Measurements from ENCODE around the gene IL2RA. TPM values are rescaled to one million over a fixed set of nuclear protein-coding genes. Genes with fewer than 3 reads are reported as not detected.

The IL2RA gene
- total RNA-seq, 1 experiment from 2014 or later, result 0.59 TPM

DNA sequence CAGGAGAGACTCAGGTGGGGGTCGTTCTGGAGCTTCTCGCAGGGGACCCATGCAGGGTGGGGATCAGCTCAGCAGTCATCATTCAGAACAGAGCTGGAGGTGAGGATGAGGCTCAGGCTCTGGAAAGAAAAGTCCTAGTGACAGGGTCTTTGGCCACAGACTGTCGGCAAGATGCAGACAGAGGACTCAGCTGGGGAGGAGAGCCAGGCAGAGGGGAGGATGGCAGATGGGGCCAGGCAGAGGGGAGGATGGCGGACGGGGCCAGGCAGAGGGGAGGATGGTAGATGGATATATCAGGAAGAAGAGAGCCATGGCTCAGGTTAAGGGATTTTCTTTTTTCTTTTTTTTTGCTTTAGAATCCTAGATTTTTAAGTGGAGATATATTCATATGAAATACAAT, 77.1 kb downstream of the IL2RA start (continued):
- TF ChIP-seq FOSL1 (IDR thresholded peaks at IDR 0.05; ENCODE audit: low read depth) (no peak), ZFX (IDR thresholded peaks at IDR 0.05) (no peak)

DNA sequence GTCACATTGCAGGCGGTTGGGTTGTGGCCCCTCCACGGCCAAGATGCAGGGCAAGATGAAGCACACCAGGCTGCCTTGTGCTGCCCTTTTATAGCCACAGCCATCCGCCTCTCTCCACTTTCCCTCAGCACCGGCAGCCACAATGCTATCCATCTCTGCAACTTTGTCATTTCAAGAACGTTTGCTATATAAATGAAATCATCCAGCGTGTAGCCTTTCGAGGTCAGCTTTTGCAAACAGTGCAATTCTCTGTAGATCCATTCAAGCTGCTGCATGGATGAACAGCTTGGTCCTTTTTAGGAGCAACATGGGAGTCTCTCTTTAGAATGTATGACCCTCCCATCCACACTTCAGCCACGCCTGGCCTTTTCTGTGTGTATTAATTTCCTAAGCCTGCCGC, 78.4 kb downstream of the IL2RA start:
- peaks cover 0 to 3% of the 10 kb centered on the region in 2 experiments; a peak in 2 of 4 replicates for H3K4me1 ChIP-seq (ENCODE audit: control insufficient read depth in 1 of 2, insufficient read depth in 2 of 2, low read length in 2 of 2)
- no peaks in the 10 kb centered on the region for H3K9me2 ChIP-seq (ENCODE audit: insufficient read depth)
- H3K9ac ChIP-seq (ENCODE audit: low read length), result no peak overlapping the region
- no peak overlapping the region for H3K4me3 ChIP-seq (replicated peaks in 1 of 2; ENCODE audit: low read depth in 1 of 2, low read length in 2 of 2)
- DNase-seq (ENCODE audit: low read depth, low spot score) (no peak), ATAC-seq (no peak)
- intact Hi-C loops (cut with micrococcal nuclease), result no loop called here
- RAD21 ChIA-PET (ENCODE audit: low non-redundant PET in 1 of 2, low total read pairs in 2 of 2, uncharacterized antibody in 2 of 2, unreplicated experiment in 2 of 2), result no interaction called here
- no peaks in the 10 kb centered on the region for H3K9me3 ChIP-seq (ENCODE audit: control insufficient read depth in 1 of 2, insufficient read depth in 1 of 2, low read depth in 1 of 2, low read length in 2 of 2)
- POLR2A ChIA-PET, result no interaction called here
- no peak for TF ChIP-seq RAD21 (IDR thresholded peaks at IDR 0.05; ENCODE audit: low read depth)
- H3K79me2 ChIP-seq (ENCODE audit: insufficient read depth, low read length), result no peaks in the 10 kb centered on the region
- no peaks in the 10 kb centered on the region for H4K20me1 ChIP-seq (ENCODE audit: insufficient read depth)
- no TSS peak for BruUV-seq (replicated peaks)
- no peak overlapping the region for H3K4me2 ChIP-seq (ENCODE audit: low read length)
- no peak overlapping the region for H3K27ac ChIP-seq (ENCODE audit: low read depth, low read length)
- no peaks in the 10 kb centered on the region for H3K27me3 ChIP-seq (ENCODE audit: insufficient read depth, low read length)
- no peaks in the 10 kb centered on the region for H3K36me3 ChIP-seq (ENCODE audit: control insufficient read depth in 1 of 2, insufficient read depth in 2 of 2, low read length in 2 of 2)
- H2AFZ ChIP-seq (ENCODE audit: low read depth, low read length, poor library complexity, severe bottlenecking), result no peak overlapping the region
- CTCF ChIA-PET, result no interaction called here

DNA sequence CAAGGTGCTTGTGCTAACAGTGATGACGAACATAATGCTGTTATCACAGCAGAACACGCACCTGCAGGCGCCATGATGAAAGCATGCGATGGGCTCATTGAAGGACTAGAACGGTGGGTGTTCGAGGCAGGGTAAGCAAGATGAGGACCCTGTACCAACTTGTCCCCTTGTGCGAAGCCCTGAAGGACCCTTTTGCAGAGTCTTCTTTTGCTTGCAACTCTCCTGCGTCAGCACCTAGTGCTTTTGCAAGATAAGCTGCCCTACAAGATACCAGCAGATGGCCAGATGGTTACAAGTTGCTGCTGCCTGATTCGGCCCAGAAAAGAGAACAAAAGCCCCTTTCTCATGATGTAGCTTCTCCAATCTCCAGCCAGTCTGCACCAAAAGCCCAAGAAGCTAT, 80.6 kb downstream of the IL2RA start:
- no peak overlapping the region for H3K4me2 ChIP-seq (ENCODE audit: low read length)
- H3K4me3 ChIP-seq (replicated peaks in 1 of 2; ENCODE audit: low read depth in 1 of 2, low read length in 2 of 2), result no peak overlapping the region
- DNase-seq (ENCODE audit: low read depth, low spot score) (no peak), ATAC-seq (no peak)
- intact Hi-C loops (cut with micrococcal nuclease), result no loop called here
- ChIA-PET CTCF (no interaction called here), RAD21 (ENCODE audit: low non-redundant PET in 1 of 2, low total read pairs in 2 of 2, uncharacterized antibody in 2 of 2, unreplicated experiment in 2 of 2) (no interaction called here), POLR2A (no interaction called here)
- no peaks in the 10 kb centered on the region for H3K9me2 ChIP-seq (ENCODE audit: insufficient read depth)
- H2AFZ ChIP-seq (ENCODE audit: low read depth, low read length, poor library complexity, severe bottlenecking), result no peak overlapping the region
- no peak overlapping the region for H3K9ac ChIP-seq (ENCODE audit: low read length)
- peaks cover 3% of the 10 kb centered on the region; the same call in 1 of the 2 replicates for H3K79me2 ChIP-seq (ENCODE audit: insufficient read depth, low read length)
- TF ChIP-seq FOSL1 (IDR thresholded peaks at IDR 0.05; ENCODE audit: low read depth) (no peak), POLR2AphosphoS5 (IDR thresholded peaks at IDR 0.05; ENCODE audit: low read depth, low read length) (no peak), ELF1 (IDR thresholded peaks at IDR 0.05; ENCODE audit: borderline replicate concordance, low read depth) (no peak), SP1 (IDR thresholded peaks at IDR 0.05; ENCODE audit: low read depth) (no peak), POLR2A (IDR thresholded peaks at IDR 0.05; ENCODE audit: borderline replicate concordance, extremely low read depth, insufficient read depth, insufficient read length) (no peak), EGR1 (IDR thresholded peaks at IDR 0.05; ENCODE audit: low read depth) (no peak)
- TF ChIP-seq, protein P1, sequence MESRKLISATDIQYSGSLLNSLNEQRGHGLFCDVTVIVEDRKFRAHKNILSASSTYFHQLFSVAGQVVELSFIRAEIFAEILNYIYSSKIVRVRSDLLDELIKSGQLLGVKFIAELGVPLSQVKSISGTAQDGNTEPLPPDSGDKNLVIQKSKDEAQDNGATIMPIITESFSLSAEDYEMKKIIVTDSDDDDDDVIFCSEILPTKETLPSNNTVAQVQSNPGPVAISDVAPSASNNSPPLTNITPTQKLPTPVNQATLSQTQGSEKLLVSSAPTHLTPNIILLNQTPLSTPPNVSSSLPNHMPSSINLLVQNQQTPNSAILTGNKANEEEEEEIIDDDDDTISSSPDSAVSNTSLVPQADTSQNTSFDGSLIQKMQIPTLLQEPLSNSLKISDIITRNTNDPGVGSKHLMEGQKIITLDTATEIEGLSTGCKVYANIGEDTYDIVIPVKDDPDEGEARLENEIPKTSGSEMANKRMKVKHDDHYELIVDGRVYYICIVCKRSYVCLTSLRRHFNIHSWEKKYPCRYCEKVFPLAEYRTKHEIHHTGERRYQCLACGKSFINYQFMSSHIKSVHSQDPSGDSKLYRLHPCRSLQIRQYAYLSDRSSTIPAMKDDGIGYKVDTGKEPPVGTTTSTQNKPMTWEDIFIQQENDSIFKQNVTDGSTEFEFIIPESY (IDR thresholded peaks at IDR 0.05; ENCODE audit: extremely low read depth, insufficient replicate concordance, low read length), result no peak
- TF ChIP-seq, protein P2, sequence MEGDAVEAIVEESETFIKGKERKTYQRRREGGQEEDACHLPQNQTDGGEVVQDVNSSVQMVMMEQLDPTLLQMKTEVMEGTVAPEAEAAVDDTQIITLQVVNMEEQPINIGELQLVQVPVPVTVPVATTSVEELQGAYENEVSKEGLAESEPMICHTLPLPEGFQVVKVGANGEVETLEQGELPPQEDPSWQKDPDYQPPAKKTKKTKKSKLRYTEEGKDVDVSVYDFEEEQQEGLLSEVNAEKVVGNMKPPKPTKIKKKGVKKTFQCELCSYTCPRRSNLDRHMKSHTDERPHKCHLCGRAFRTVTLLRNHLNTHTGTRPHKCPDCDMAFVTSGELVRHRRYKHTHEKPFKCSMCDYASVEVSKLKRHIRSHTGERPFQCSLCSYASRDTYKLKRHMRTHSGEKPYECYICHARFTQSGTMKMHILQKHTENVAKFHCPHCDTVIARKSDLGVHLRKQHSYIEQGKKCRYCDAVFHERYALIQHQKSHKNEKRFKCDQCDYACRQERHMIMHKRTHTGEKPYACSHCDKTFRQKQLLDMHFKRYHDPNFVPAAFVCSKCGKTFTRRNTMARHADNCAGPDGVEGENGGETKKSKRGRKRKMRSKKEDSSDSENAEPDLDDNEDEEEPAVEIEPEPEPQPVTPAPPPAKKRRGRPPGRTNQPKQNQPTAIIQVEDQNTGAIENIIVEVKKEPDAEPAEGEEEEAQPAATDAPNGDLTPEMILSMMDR (IDR thresholded peaks at IDR 0.05 in 2 of 3, conservative IDR thresholded peaks at IDR 0.05 in 1 of 3; ENCODE audit: borderline replicate concordance in 1 of 3, insufficient read depth in 1 of 3, low read depth in 2 of 3, low read length in 2 of 3), result no peak
- TF ChIP-seq, protein P3, sequence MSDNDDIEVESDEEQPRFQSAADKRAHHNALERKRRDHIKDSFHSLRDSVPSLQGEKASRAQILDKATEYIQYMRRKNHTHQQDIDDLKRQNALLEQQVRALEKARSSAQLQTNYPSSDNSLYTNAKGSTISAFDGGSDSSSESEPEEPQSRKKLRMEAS (IDR thresholded peaks at IDR 0.05), result no peak
- H4K20me1 ChIP-seq (ENCODE audit: insufficient read depth), result no peaks in the 10 kb centered on the region
- H3K36me3 ChIP-seq (ENCODE audit: control insufficient read depth in 1 of 2, insufficient read depth in 2 of 2, low read length in 2 of 2), result no peaks in the 10 kb centered on the region
- H3K4me1 ChIP-seq (ENCODE audit: control insufficient read depth in 1 of 2, insufficient read depth in 2 of 2, low read length in 2 of 2), result peaks cover 4 to 10% of the 10 kb centered on the region in 2 experiments
- H3K9me3 ChIP-seq (ENCODE audit: control insufficient read depth in 1 of 2, insufficient read depth in 1 of 2, low read depth in 1 of 2, low read length in 2 of 2), result no peaks in the 10 kb centered on the region
- H3K27ac ChIP-seq (ENCODE audit: low read depth, low read length), result no peak overlapping the region
- BruUV-seq (replicated peaks), result no TSS peak
- no peaks in the 10 kb centered on the region for H3K27me3 ChIP-seq (ENCODE audit: insufficient read depth, low read length)

Data from HCT116 (cell line).